Fibroblast of lung (primary cell): ENCODE data around the gene NCL. TPM values are rescaled to one million over a fixed set of nuclear protein-coding genes. Genes with fewer than 3 reads are reported as not detected.

Source experiments
- DNase-seq, 2 donors: peaks; one replicate each; pipeline versions ENCODE4 v3.0.0 to v3.0.0-alpha.2; 2010; ENCODE audit warnings: low read depth in 2 of 2
- H2AFZ ChIP-seq: 2 replicates; pipeline ENCODE4 v1.5.1; 2012; ENCODE audit warnings: low read length, control low read depth, inconsistent platforms
- H3K27ac ChIP-seq: 2 replicates; pipeline ENCODE4 v1.5.1; 2011; ENCODE audit warnings: low read length, control low read depth; ENCODE audit not compliant: insufficient read depth
- H3K27me3 ChIP-seq: 2 replicates; pipeline ENCODE4 v1.5.1; 2011; ENCODE audit warnings: mild to moderate bottlenecking, low read length; ENCODE audit not compliant: control insufficient read depth, insufficient read depth
- H3K36me3 ChIP-seq: 2 replicates; pipeline ENCODE4 v1.5.1; 2011; ENCODE audit warnings: low read length; ENCODE audit not compliant: control insufficient read depth, insufficient read depth
- H3K4me1 ChIP-seq: 2 replicates; pipeline ENCODE4 v1.5.1; 2011; ENCODE audit warnings: low read length; ENCODE audit not compliant: control insufficient read depth, insufficient read depth; ENCODE audit errors: extremely low read depth
- H3K4me2 ChIP-seq: 2 replicates; pipeline ENCODE4 v1.5.1; 2011; ENCODE audit warnings: low read length, control low read depth; ENCODE audit not compliant: insufficient read depth; ENCODE audit errors: extremely low read depth
- H3K4me3 ChIP-seq, 4 experiments: fragments of 200-600 bp in 1 of 4; sonication (generic) in 1 of 4; replicated peaks in 1 of 4; 2 replicates each; pipeline ENCODE4 v1.5.1; 2011 to 2016; ENCODE audit warnings: low read length in 4 of 4, low read depth in 3 of 4, mild to moderate bottlenecking in 3 of 4, control low read depth in 2 of 4, inconsistent platforms in 1 of 4, mixed read lengths in 1 of 4; ENCODE audit not compliant: insufficient read depth in 1 of 4; ENCODE audit errors: control extremely low read depth in 1 of 4
- H3K79me2 ChIP-seq: 2 replicates; pipeline ENCODE4 v1.5.1; 2012; ENCODE audit warnings: mild to moderate bottlenecking, low read length, inconsistent platforms; ENCODE audit not compliant: control insufficient read depth, insufficient read depth
- H3K9ac ChIP-seq: 2 replicates; pipeline ENCODE4 v1.5.1; 2011; ENCODE audit warnings: mild to moderate bottlenecking, low read length, control low read depth; ENCODE audit not compliant: insufficient read depth
- H3K9me3 ChIP-seq: 2 replicates; pipeline ENCODE4 v1.5.1; 2012; ENCODE audit warnings: low read depth, low read length; ENCODE audit not compliant: control insufficient read depth, insufficient read depth
- H4K20me1 ChIP-seq: 2 replicates; pipeline ENCODE4 v1.5.1; 2011; ENCODE audit warnings: low read length; ENCODE audit not compliant: control insufficient read depth, insufficient read depth; ENCODE audit errors: extremely low read depth
- CTCF ChIP-seq, 2 donors: IDR thresholded peaks in 1 of 2; conservative IDR thresholded peaks in 1 of 2; 1 replicate in 1 of 2; 2 replicates in 1 of 2; pipeline ENCODE4 v1.5.1; 2011 to 2012; ENCODE audit warnings: low read length in 2 of 2, control low read depth in 1 of 2, inconsistent platforms in 1 of 2, low read depth in 1 of 2, mild to moderate bottlenecking in 1 of 2
- EZH2 ChIP-seq: IDR thresholded peaks from 2 replicates; pipeline ENCODE4 v1.5.1; 2012; ENCODE audit warnings: low read length, control low read depth, mild to moderate bottlenecking; ENCODE audit errors: missing control alignments
- polyA plus RNA-seq, 2 donors: library from polyadenylated mRNA; depleted of rRNA in 1 of 2; stranded (reverse) in 1 of 2; unstranded in 1 of 2; fragments of >200 nt; gene quantifications; 2 replicates each; pipeline ENCODE4 v1.2.1, GENCODE V29; 2011 to 2012; ENCODE audit warnings: missing spikeins in 1 of 2
- total RNA-seq: library from RNA; depleted of rRNA; stranded (reverse); fragments of >200 nt; gene quantifications from 2 replicates; pipeline ENCODE4 v1.2.1, GENCODE V29; 2014

NCL gene
- total and polyA plus RNA-seq, 2 donors (not counting 1 experiment from before 2014, with no cell fraction given), result 73.5 to 113 TPM

GRCh38 chr2:231415029-231415428 lies 49.3 kb downstream of the NCL start:
- Histone ChIP-seq H2AFZ (no peak overlapping the region), H3K4me2 (no peak overlapping the region), H3K4me1 (no peaks in the 10 kb centered on the region), H3K79me2 (no peaks in the 10 kb centered on the region), H3K9ac (no peak overlapping the region), H3K27me3 (no peaks in the 10 kb centered on the region), H3K27ac (no peak overlapping the region), H4K20me1 (no peaks in the 10 kb centered on the region), H3K9me3 (no peaks in the 10 kb centered on the region), H3K36me3 (no peaks in the 10 kb centered on the region), H3K4me3 (no peak overlapping the region)
- DNase-seq, result no peak
- TF ChIP-seq CTCF (conservative IDR thresholded peaks at IDR 0.05 in 1 of 2, IDR thresholded peaks at IDR 0.05 in 1 of 2; ENCODE audit: low read depth in 1 of 2, low read length in 2 of 2) (no peak), EZH2 (no peak)

- no peak overlapping the region for H3K4me3 ChIP-seq
- no peaks in the 10 kb centered on the region for H3K79me2 ChIP-seq
- H3K27ac ChIP-seq, result no peak overlapping the region
- TF ChIP-seq CTCF (conservative IDR thresholded peaks at IDR 0.05 in 1 of 2, IDR thresholded peaks at IDR 0.05 in 1 of 2; ENCODE audit: low read depth in 1 of 2, low read length in 2 of 2) (no peak), EZH2 (no peak)
- H3K9me3 ChIP-seq, result no peaks in the 10 kb centered on the region
- no peaks in the 10 kb centered on the region for H3K36me3 ChIP-seq
- no peak overlapping the region for H3K9ac ChIP-seq
- H3K27me3 ChIP-seq, result no peaks in the 10 kb centered on the region
- no peaks in the 10 kb centered on the region for H4K20me1 ChIP-seq
- H3K4me2 ChIP-seq, result no peak overlapping the region
- no peak for DNase-seq
- no peak overlapping the region for H2AFZ ChIP-seq
- H3K4me1 ChIP-seq, result no peaks in the 10 kb centered on the region
These were observed 50.3 kb downstream of the NCL start for GRCh38 chr2:231413921-231414476.

DNA sequence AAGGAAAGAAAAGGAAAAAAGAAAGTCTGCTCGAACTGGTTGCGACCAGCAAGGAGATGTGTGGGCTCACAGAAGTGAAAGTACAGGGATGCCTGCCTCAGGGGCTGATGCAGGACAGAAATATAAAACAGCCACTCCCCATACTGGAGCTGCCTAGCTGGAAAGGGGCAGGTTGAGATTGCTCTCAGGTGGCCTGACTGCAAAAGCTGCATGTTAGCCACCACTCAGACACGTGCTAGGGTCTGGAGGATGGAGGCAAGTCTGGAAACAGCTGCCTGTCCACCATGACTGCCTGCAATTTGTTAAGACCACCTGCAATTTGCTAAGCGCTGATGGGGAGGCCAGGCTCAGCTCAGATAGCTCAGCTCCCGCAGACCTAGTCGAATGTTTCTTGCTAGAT lies 50.8 kb downstream of the NCL start:
- Histone ChIP-seq H2AFZ (no peak overlapping the region), H3K27ac (no peak overlapping the region)

More for the DNA sequence above, 50.8 kb downstream of the NCL start:
- Histone ChIP-seq H3K4me2 (no peak overlapping the region), H3K9me3 (no peaks in the 10 kb centered on the region), H3K36me3 (no peaks in the 10 kb centered on the region), H3K27me3 (no peaks in the 10 kb centered on the region), H4K20me1 (no peaks in the 10 kb centered on the region), H3K79me2 (no peaks in the 10 kb centered on the region), H3K4me3 (no peak overlapping the region), H3K4me1 (no peaks in the 10 kb centered on the region), H3K9ac (no peak overlapping the region)
- no peak for DNase-seq
- TF ChIP-seq CTCF (conservative IDR thresholded peaks at IDR 0.05 in 1 of 2, IDR thresholded peaks at IDR 0.05 in 1 of 2; ENCODE audit: low read depth in 1 of 2, low read length in 2 of 2) (no peak), EZH2 (no peak)
